ENCODE measurements around the gene SH3RF3.

SH3RF3 gene

GRCh38 chr2:109347626-109348025, 218.6 kb downstream of the SH3RF3 start:
- Histone ChIP-seq H2BK15ac (replicated peaks; ENCODE audit: low read depth) (no peak overlapping the region), H2AK5ac (ENCODE audit: low read length) (no peak overlapping the region), H3K79me2 (ENCODE audit: control insufficient read depth, insufficient read depth, low read length) (no peaks in the 10 kb centered on the region), H3K4me1 (ENCODE audit: control insufficient read depth, low read depth, low read length) (no peaks in the 10 kb centered on the region), H2BK5ac (ENCODE audit: low read length) (no peak overlapping the region), H3K4me3 (ENCODE audit: low read length) (no peak overlapping the region), H3K79me1 (ENCODE audit: low read length) (no peaks in the 10 kb centered on the region), H3K4me2 (ENCODE audit: low read length) (no peak overlapping the region), H2BK120ac (ENCODE audit: low read depth, low read length) (no peak overlapping the region), H4K5ac (ENCODE audit: low read length) (no peak overlapping the region), H4K8ac (ENCODE audit: low read depth, low read length) (no peak overlapping the region), H3K4ac (ENCODE audit: low read depth, low read length) (no peak overlapping the region), H3K18ac (ENCODE audit: low read length) (no peak overlapping the region), H3K36me3 (ENCODE audit: control insufficient read depth, insufficient read depth, low read length) (no peaks in the 10 kb centered on the region), H3K27ac (ENCODE audit: low read depth, low read length) (no peak overlapping the region), H3K27me3 (ENCODE audit: insufficient read depth, low read length, poor library complexity) (no peaks in the 10 kb centered on the region), H3K23ac (ENCODE audit: low read length) (no peak overlapping the region), H3K9ac (ENCODE audit: low read length) (no peak overlapping the region), H3K56ac (ENCODE audit: low read length) (no peak overlapping the region)
- WGBS (ENCODE audit: extremely low coverage, insufficient coverage, low lambda C conversion rate) = no CpG with 5 or more reads among the region's 13 CpGs
- DNase-seq = no peak

GRCh38 chr2:109348190-109348589, 219.2 kb downstream of the SH3RF3 start:
- no CpG with 5 or more reads among the region's 3 CpGs for WGBS (ENCODE audit: extremely low coverage, insufficient coverage, low lambda C conversion rate)
- no peak overlapping the region for H4K5ac ChIP-seq (ENCODE audit: low read length)
- H3K79me1 ChIP-seq (ENCODE audit: low read length) = no peaks in the 10 kb centered on the region
- H3K36me3 ChIP-seq (ENCODE audit: control insufficient read depth, insufficient read depth, low read length) = no peaks in the 10 kb centered on the region
- no peaks in the 10 kb centered on the region for H3K27me3 ChIP-seq (ENCODE audit: insufficient read depth, low read length, poor library complexity)
- no peak overlapping the region for H3K56ac ChIP-seq (ENCODE audit: low read length)
- no peak overlapping the region for H3K27ac ChIP-seq (ENCODE audit: low read depth, low read length)
- H3K9ac ChIP-seq (ENCODE audit: low read length) = no peak overlapping the region
- H3K4me1 ChIP-seq (ENCODE audit: control insufficient read depth, low read depth, low read length) = no peaks in the 10 kb centered on the region
- no peak overlapping the region for H2BK120ac ChIP-seq (ENCODE audit: low read depth, low read length)
- no peak for DNase-seq
- no peak overlapping the region for H2AK5ac ChIP-seq (ENCODE audit: low read length)
- no peak overlapping the region for H3K23ac ChIP-seq (ENCODE audit: low read length)
- no peak overlapping the region for H3K4me3 ChIP-seq (ENCODE audit: low read length)
- H3K79me2 ChIP-seq (ENCODE audit: control insufficient read depth, insufficient read depth, low read length) = no peaks in the 10 kb centered on the region
- H3K4ac ChIP-seq (ENCODE audit: low read depth, low read length) = no peak overlapping the region
- H2BK15ac ChIP-seq (replicated peaks; ENCODE audit: low read depth) = no peak overlapping the region
- no peak overlapping the region for H3K18ac ChIP-seq (ENCODE audit: low read length)
- no peak overlapping the region for H4K8ac ChIP-seq (ENCODE audit: low read depth, low read length)
- no peak overlapping the region for H2BK5ac ChIP-seq (ENCODE audit: low read length)
- H3K4me2 ChIP-seq (ENCODE audit: low read length) = no peak overlapping the region

GRCh38 chr2:109348671-109349502, 219.9 kb downstream of the SH3RF3 start:
- no peak overlapping the region for H3K27ac ChIP-seq (ENCODE audit: low read depth, low read length)
- H3K4me3 ChIP-seq (ENCODE audit: low read length) = no peak overlapping the region
- WGBS (ENCODE audit: extremely low coverage, insufficient coverage, low lambda C conversion rate) = no CpG with 5 or more reads among the region's 13 CpGs

GRCh38 chr2:109349503-109350465, 220.8 kb downstream of the SH3RF3 start:
- H3K4me1 ChIP-seq (ENCODE audit: control insufficient read depth, low read depth, low read length) = no peaks in the 10 kb centered on the region

More at GRCh38 chr2:109348671-109349502, 219.9 kb downstream of the SH3RF3 start:
- Histone ChIP-seq H3K18ac (ENCODE audit: low read length) (no peak overlapping the region), H4K5ac (ENCODE audit: low read length) (no peak overlapping the region), H2BK5ac (ENCODE audit: low read length) (no peak overlapping the region), H3K4ac (ENCODE audit: low read depth, low read length) (no peak overlapping the region), H3K27me3 (ENCODE audit: insufficient read depth, low read length, poor library complexity) (no peaks in the 10 kb centered on the region), H3K79me2 (ENCODE audit: control insufficient read depth, insufficient read depth, low read length) (no peaks in the 10 kb centered on the region), H3K36me3 (ENCODE audit: control insufficient read depth, insufficient read depth, low read length) (no peaks in the 10 kb centered on the region), H2AK5ac (ENCODE audit: low read length) (no peak overlapping the region), H2BK15ac (replicated peaks; ENCODE audit: low read depth) (no peak overlapping the region), H3K9ac (ENCODE audit: low read length) (no peak overlapping the region), H3K79me1 (ENCODE audit: low read length) (no peaks in the 10 kb centered on the region), H3K23ac (ENCODE audit: low read length) (no peak overlapping the region), H4K8ac (ENCODE audit: low read depth, low read length) (no peak overlapping the region), H3K4me1 (ENCODE audit: control insufficient read depth, low read depth, low read length) (no peaks in the 10 kb centered on the region), H3K56ac (ENCODE audit: low read length) (no peak overlapping the region), H2BK120ac (ENCODE audit: low read depth, low read length) (no peak overlapping the region), H3K4me2 (ENCODE audit: low read length) (no peak overlapping the region)
- DNase-seq = no peak

GRCh38 chr2:109350526-109350925, 221.5 kb downstream of the SH3RF3 start:
- no peak overlapping the region for H3K23ac ChIP-seq (ENCODE audit: low read length)
- H3K56ac ChIP-seq (ENCODE audit: low read length) = no peak overlapping the region
- no peak overlapping the region for H3K4ac ChIP-seq (ENCODE audit: low read depth, low read length)
- no peak overlapping the region for H4K5ac ChIP-seq (ENCODE audit: low read length)
- no peak overlapping the region for H3K4me3 ChIP-seq (ENCODE audit: low read length)
- no CpG with 5 or more reads among the region's 8 CpGs for WGBS (ENCODE audit: extremely low coverage, insufficient coverage, low lambda C conversion rate)
- no peaks in the 10 kb centered on the region for H3K36me3 ChIP-seq (ENCODE audit: control insufficient read depth, insufficient read depth, low read length)
- H3K27me3 ChIP-seq (ENCODE audit: insufficient read depth, low read length, poor library complexity) = no peaks in the 10 kb centered on the region
- DNase-seq = no peak
- H3K27ac ChIP-seq (ENCODE audit: low read depth, low read length) = no peak overlapping the region
- H2BK5ac ChIP-seq (ENCODE audit: low read length) = no peak overlapping the region
- no peak overlapping the region for H2BK15ac ChIP-seq (replicated peaks; ENCODE audit: low read depth)
- no peak overlapping the region for H3K18ac ChIP-seq (ENCODE audit: low read length)
- H2BK120ac ChIP-seq (ENCODE audit: low read depth, low read length) = no peak overlapping the region
- H3K79me1 ChIP-seq (ENCODE audit: low read length) = no peaks in the 10 kb centered on the region
- no peak overlapping the region for H3K9ac ChIP-seq (ENCODE audit: low read length)
- no peak overlapping the region for H2AK5ac ChIP-seq (ENCODE audit: low read length)
- H3K4me2 ChIP-seq (ENCODE audit: low read length) = no peak overlapping the region
- H3K4me1 ChIP-seq (ENCODE audit: control insufficient read depth, low read depth, low read length) = no peaks in the 10 kb centered on the region
- H4K8ac ChIP-seq (ENCODE audit: low read depth, low read length) = no peak overlapping the region
- H3K79me2 ChIP-seq (ENCODE audit: control insufficient read depth, insufficient read depth, low read length) = no peaks in the 10 kb centered on the region

More at GRCh38 chr2:109349503-109350465, 220.8 kb downstream of the SH3RF3 start:
- H3K27ac ChIP-seq (ENCODE audit: low read depth, low read length) = no peak overlapping the region
- H2AK5ac ChIP-seq (ENCODE audit: low read length) = no peak overlapping the region
- H3K56ac ChIP-seq (ENCODE audit: low read length) = no peak overlapping the region
- H3K9ac ChIP-seq (ENCODE audit: low read length) = no peak overlapping the region
- H3K79me1 ChIP-seq (ENCODE audit: low read length) = no peaks in the 10 kb centered on the region
- H4K8ac ChIP-seq (ENCODE audit: low read depth, low read length) = no peak overlapping the region
- no peaks in the 10 kb centered on the region for H3K36me3 ChIP-seq (ENCODE audit: control insufficient read depth, insufficient read depth, low read length)
- no peak overlapping the region for H3K4me3 ChIP-seq (ENCODE audit: low read length)
- DNase-seq = no peak
- H3K4ac ChIP-seq (ENCODE audit: low read depth, low read length) = no peak overlapping the region
- no peak overlapping the region for H3K23ac ChIP-seq (ENCODE audit: low read length)
- H3K27me3 ChIP-seq (ENCODE audit: insufficient read depth, low read length, poor library complexity) = no peaks in the 10 kb centered on the region
- H4K5ac ChIP-seq (ENCODE audit: low read length) = no peak overlapping the region
- no CpG with 5 or more reads among the region's 18 CpGs for WGBS (ENCODE audit: extremely low coverage, insufficient coverage, low lambda C conversion rate)
- no peak overlapping the region for H3K4me2 ChIP-seq (ENCODE audit: low read length)
- no peak overlapping the region for H2BK120ac ChIP-seq (ENCODE audit: low read depth, low read length)
- no peaks in the 10 kb centered on the region for H3K79me2 ChIP-seq (ENCODE audit: control insufficient read depth, insufficient read depth, low read length)
- no peak overlapping the region for H2BK5ac ChIP-seq (ENCODE audit: low read length)
- no peak overlapping the region for H2BK15ac ChIP-seq (replicated peaks; ENCODE audit: low read depth)
- no peak overlapping the region for H3K18ac ChIP-seq (ENCODE audit: low read length)

Data from mesendoderm (in vitro differentiated cells).